Omental fat pad (tissue), 4 donors: ENCODE results near the gene PCBD2. TPM values are rescaled to one million over a fixed set of nuclear protein-coding genes. Genes with fewer than 3 reads are reported as not detected.
"Not testable (repeated sequence)": the region's sequence is repeated elsewhere in the genome, so short reads cannot be mapped to it uniquely, and the experiment has no call there.

ENCODE experiments used
- ATAC-seq: fragments of 150-250 bp; one replicate; pipeline ENCODE4 v1.9.1; 2016; ENCODE audit warnings: mild to moderate bottlenecking, moderate library complexity; ENCODE audit not compliant: low FRiP score
- DNase-seq: peaks from one replicate; pipeline ENCODE4 v3.0.0-alpha.2; 2019; ENCODE audit warnings: low spot score
- CTCF ChIP-seq, 3 donors: fragments of 450-650 bp; IDR thresholded peaks; one replicate each; pipeline ENCODE4 v1.5.1; 2016 to 2017; ENCODE audit warnings: antibody characterized with exemption in 3 of 3, mild to moderate bottlenecking in 3 of 3, moderate library complexity in 2 of 3
- total RNA-seq, 4 donors: library from RNA; depleted of rRNA; stranded (reverse); fragments of >200 nt; gene quantifications; one replicate each; pipeline ENCODE4 v1.1.0, GENCODE V29; 2016

Gene PCBD2
- 10 to 100 TPM in 1 of 4 donors, 1 to 10 TPM in 3; 5.4 to 10.3 (median 7.3) TPM for total RNA-seq

GRCh38 chr5:134904610-134905245, at the start of gene PCBD2:
Gene PCBD2, plus strand, starts transcription at chr5:134905131. Its CDS starts 9 bp downstream, at chr5:134905140.
- DNase-seq, result peak; percentile 75
- peak; percentile 97 for ATAC-seq
- peak in 1 of 3 donors; percentile 91 for TF ChIP-seq CTCF (IDR thresholded peaks at IDR 0.05)

- not testable (repeated sequence) for DNase-seq, ATAC-seq
Measured at GRCh38 chr5:134856465-134856864, 48.5 kb upstream of the PCBD2 start.

GRCh38 chr5:134857401-134857800, 47.5 kb upstream of the PCBD2 start:
- ATAC-seq (no peak), DNase-seq (no peak)
- TF ChIP-seq CTCF (IDR thresholded peaks at IDR 0.05), result no peak

- ATAC-seq (no peak), DNase-seq (no peak)
- no peak for TF ChIP-seq CTCF (IDR thresholded peaks at IDR 0.05)
Measured at GRCh38 chr5:134864707-134865106, 40.2 kb upstream of the PCBD2 start.

- ATAC-seq (no peak), DNase-seq (no peak)
- no peak for TF ChIP-seq CTCF (IDR thresholded peaks at IDR 0.05)
Measured at GRCh38 chr5:134873494-134873893, 31.4 kb upstream of the PCBD2 start.

GRCh38 chr5:134873987-134874830, 30.7 kb upstream of the PCBD2 start, which contains the start of gene TXNDC15:
Gene TXNDC15, plus strand, starts transcription at chr5:134874371. Its CDS starts 57 bp downstream, at chr5:134874428.
- TF ChIP-seq CTCF (IDR thresholded peaks at IDR 0.05), result no peak
- peak; percentile 44 for DNase-seq
- peak; percentile 91 for ATAC-seq

GRCh38 chr5:134874831-134875655, 29.9 kb upstream of the PCBD2 start:
- ATAC-seq (peak; percentile 86), DNase-seq (peak; percentile 35)
- no peak for TF ChIP-seq CTCF (IDR thresholded peaks at IDR 0.05)
